Measurements from ENCODE around the gene SNORC.

DNA sequence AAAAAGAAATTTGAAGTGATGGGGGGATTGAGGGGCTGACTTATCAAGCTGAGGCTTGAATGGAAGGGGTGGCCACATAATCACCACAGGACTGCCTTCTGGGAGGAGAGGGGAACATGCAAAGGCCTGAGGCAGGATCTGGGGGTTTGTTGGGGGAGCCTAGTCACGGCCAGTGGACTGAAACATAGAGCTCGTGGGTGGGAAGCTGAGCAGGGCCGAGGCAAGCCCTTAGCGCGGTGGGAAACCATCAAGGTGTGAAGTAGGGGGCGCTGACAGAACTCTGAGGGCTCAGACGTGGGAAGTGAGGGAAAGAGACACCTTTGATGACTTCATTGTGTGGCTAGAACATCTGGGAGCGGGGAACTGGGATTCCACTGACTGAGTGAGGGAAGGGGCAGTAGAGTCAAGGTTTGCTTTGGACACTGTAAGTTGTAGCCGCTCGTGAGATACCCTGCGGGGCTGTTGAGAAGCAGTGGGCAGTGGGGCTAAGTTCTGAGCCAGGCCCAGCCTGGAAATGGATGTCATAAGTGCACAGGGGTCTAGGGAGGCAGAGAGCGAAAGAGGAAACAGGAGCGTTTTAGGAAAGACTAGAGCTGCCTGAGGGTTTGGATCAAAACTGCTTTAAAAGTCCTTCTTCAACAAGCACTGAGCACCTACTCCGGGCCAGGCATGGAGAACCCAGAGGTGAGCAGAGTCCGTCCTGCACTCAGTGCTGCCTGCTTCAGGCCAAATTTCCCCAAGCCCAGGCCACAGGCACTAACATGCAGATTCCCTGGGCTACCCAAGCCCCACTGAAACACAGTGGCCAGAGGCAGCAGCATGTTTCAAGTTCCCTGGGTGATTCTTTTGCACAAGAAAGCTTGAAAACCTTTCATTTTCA is 686 bp upstream of the SNORC start:
- TF ChIP-seq CTCF (IDR thresholded peaks at IDR 0.05; ENCODE audit: low read depth, low read length, missing input control) (no peak), FOXA1 (IDR thresholded peaks at IDR 0.05) (no peak), EGR1 (IDR thresholded peaks at IDR 0.05; ENCODE audit: low read depth in 2 of 2) (no peak), RAD21 (IDR thresholded peaks at IDR 0.05) (no peak), YY1 (IDR thresholded peaks at IDR 0.05) (no peak), HNF4A (conservative IDR thresholded peaks at IDR 0.05) (no peak), REST (IDR thresholded peaks at IDR 0.05) (no peak), TAF1 (conservative IDR thresholded peaks at IDR 0.05) (no peak)
- TF ChIP-seq, protein P1, sequence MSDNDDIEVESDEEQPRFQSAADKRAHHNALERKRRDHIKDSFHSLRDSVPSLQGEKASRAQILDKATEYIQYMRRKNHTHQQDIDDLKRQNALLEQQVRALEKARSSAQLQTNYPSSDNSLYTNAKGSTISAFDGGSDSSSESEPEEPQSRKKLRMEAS (IDR thresholded peaks at IDR 0.05): no peak

Measured in liver (tissue), 3 donors.